Gastrocnemius medialis (tissue), 4 donors: Measurements from ENCODE around the gene GFER. TPM values are rescaled to one million over a fixed set of nuclear protein-coding genes. Genes with fewer than 3 reads are reported as not detected.

Experiments
- ATAC-seq, 2 donors: fragments of 150-250 bp; one replicate each; pipeline ENCODE4 v1.9.1; 2016
- DNase-seq, 2 donors: peaks; one replicate each; pipeline ENCODE4 v3.0.0-alpha.2; 2019
- H3K27ac ChIP-seq, 4 donors: fragments of 200-600 bp; sonication (generic); 1 replicate in 1 of 4; 2 replicates in 3 of 4; pipeline ENCODE4 v1.5.1; 2016 to 2018; ENCODE audit warnings: mild to moderate bottlenecking in 2 of 4, moderate library complexity in 1 of 4
- H3K27me3 ChIP-seq, 3 donors: fragments of 200-600 bp; sonication (generic) in 2 of 3; 1 replicate in 1 of 3; 2 replicates in 2 of 3; pipeline versions ENCODE4 v1.5.1 to v1.6.0; 2016 to 2019; ENCODE audit warnings: mild to moderate bottlenecking in 1 of 3, moderate library complexity in 1 of 3
- H3K36me3 ChIP-seq, 2 donors: fragments of 200-600 bp; sonication (generic) in 1 of 2; one replicate each; pipeline ENCODE4 v1.5.1; 2017 to 2018
- H3K4me1 ChIP-seq, 2 donors: fragments of 200-600 bp; sonication (generic) in 1 of 2; one replicate each; pipeline ENCODE4 v1.5.1; 2016 to 2017; ENCODE audit warnings: mild to moderate bottlenecking in 2 of 2
- H3K4me3 ChIP-seq, 4 donors: fragments of 200-600 bp; sonication (generic) in 3 of 4; 1 replicate in 1 of 4; 2 replicates in 3 of 4; pipeline ENCODE4 v1.5.1; 2016 to 2019; ENCODE audit warnings: mild to moderate bottlenecking in 2 of 4
- H3K9me3 ChIP-seq, 3 donors: fragments of 200-600 bp; sonication (generic) in 2 of 3; 1 replicate in 1 of 3; 2 replicates in 2 of 3; pipeline ENCODE4 v1.5.1; 2016 to 2019
- POLR2A ChIP-seq, 2 donors: fragments of 450-650 bp; IDR thresholded peaks; one replicate each; pipeline ENCODE4 v1.6.1; 2017; ENCODE audit warnings: antibody characterized with exemption in 2 of 2, mild to moderate bottlenecking in 2 of 2, moderate library complexity in 2 of 2
- in situ Hi-C, 4 donors: fragments of 200-750 bp; cut with MboI; loops; one replicate each; pipeline versions ENCODE4 v1.15.0 to v1.8.0; 2017; ENCODE audit warnings: low sequenced_read_pairs in 4 of 4
- intact Hi-C: fragments of 100-400 bp; cut with DNase I; formaldehyde crosslinking; loops from one replicate; pipeline ENCODE4 v1.15.1; 2023; ENCODE audit warnings: low total_unique reads
- total RNA-seq, 4 donors: library from RNA; depleted of rRNA; stranded (reverse); fragments of >200 nt; gene quantifications; one replicate each; pipeline versions ENCODE4 v1.1.0 to v1.2.3, GENCODE V29; 2016
- TF ChIP-seq, protein P1 (sequence below), 5 experiments: fragments of 450-650 bp in 3 of 5; fragments of 200-600 bp in 2 of 5; sonication (generic) in 2 of 5; IDR thresholded peaks in 4 of 5; conservative IDR thresholded peaks in 1 of 5; 1 replicate in 4 of 5; 2 replicates in 1 of 5; pipeline ENCODE4 v1.5.1; 2016 to 2019; ENCODE audit warnings: antibody characterized with exemption in 5 of 5, mild to moderate bottlenecking in 3 of 5, moderate library complexity in 3 of 5

GFER gene
- total RNA-seq, 4 donors from 2014 or later, result 16.3 to 27.0 (median 20.1) TPM

DNA sequence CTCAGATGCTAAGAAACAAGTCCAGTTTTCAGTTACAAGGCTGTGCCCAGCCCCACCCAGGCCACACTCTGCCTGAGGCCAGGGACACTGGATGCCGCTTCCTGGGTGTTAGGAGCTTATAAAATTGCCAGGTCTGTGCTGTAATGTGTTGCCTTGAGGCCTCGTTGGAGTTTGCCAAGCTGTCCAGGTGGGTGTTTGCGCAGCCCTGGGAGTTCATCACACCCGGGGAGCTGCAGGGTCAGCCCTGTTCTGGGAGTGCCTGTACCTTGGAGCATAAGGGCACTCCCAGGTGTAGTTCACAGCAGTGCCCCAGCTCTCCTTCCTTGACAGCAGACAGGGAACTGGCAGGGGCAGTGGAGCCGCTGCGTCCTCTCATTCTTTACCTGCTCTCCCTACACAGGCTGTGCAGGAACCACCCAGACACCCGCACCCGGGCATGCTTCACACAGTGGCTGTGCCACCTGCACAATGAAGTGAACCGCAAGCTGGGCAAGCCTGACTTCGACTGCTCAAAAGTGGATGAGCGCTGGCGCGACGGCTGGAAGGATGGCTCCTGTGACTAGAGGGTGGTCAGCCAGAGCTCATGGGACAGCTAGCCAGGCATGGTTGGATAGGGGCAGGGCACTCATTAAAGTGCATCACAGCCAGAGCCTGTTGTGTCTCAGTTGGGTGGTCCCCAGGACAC, 1.6 kb downstream of the GFER start:
- ATAC-seq (no peak), DNase-seq (no peak)
- H3K4me3 ChIP-seq, result peak overlapping the region in 2 of 4 donors; percentile 74 to 88
- peaks cover 0 to 20% of the 10 kb centered on the region in 2 donors for H3K36me3 ChIP-seq
- in situ Hi-C loops, result no loop called here
- H3K4me1 ChIP-seq, result peaks cover 17 to 18% of the 10 kb centered on the region in 2 donors
- H3K27me3 ChIP-seq, result peaks cover 17 to 22% (median 21%) of the 10 kb centered on the region in 3 donors
- H3K27ac ChIP-seq, result no peak overlapping the region
- H3K9me3 ChIP-seq, result no peaks in the 10 kb centered on the region
- intact Hi-C loops, result loop anchor here (10.0 kb wide), 1 partner anchor 371 kb away; the partner anchor contains the start of genes CRAMP1 and IFT140
- TF ChIP-seq, protein P1, sequence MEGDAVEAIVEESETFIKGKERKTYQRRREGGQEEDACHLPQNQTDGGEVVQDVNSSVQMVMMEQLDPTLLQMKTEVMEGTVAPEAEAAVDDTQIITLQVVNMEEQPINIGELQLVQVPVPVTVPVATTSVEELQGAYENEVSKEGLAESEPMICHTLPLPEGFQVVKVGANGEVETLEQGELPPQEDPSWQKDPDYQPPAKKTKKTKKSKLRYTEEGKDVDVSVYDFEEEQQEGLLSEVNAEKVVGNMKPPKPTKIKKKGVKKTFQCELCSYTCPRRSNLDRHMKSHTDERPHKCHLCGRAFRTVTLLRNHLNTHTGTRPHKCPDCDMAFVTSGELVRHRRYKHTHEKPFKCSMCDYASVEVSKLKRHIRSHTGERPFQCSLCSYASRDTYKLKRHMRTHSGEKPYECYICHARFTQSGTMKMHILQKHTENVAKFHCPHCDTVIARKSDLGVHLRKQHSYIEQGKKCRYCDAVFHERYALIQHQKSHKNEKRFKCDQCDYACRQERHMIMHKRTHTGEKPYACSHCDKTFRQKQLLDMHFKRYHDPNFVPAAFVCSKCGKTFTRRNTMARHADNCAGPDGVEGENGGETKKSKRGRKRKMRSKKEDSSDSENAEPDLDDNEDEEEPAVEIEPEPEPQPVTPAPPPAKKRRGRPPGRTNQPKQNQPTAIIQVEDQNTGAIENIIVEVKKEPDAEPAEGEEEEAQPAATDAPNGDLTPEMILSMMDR (IDR thresholded peaks at IDR 0.05 in 4 of 5, conservative IDR thresholded peaks at IDR 0.05 in 1 of 5), result no peak
- TF ChIP-seq POLR2A (IDR thresholded peaks at IDR 0.05), result no peak

DNA sequence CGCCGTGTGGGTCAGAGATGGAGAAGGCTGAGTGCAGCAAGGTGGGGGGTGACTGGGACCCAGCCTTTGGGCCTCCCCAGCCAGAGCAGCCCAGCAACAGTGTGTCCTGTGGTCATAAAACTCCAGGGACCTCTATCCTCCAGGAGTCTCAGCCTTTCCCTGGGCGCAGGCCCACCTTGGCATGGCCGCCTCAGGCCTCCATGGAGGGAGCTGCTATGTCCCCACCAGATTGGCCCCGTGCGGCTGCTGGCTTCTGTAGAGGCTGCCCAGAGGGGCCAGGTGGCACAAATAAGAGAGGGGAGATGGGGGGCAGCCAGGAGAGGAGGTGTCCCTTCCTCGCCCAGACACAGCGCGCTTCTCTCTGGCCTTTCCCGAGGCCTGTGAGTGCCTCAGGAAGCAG, 3.2 kb downstream of the GFER start:
- in situ Hi-C loops (no loop called here), intact Hi-C loops (loop anchor here (10.0 kb wide), 1 partner anchor 372 kb away; the partner anchor contains the start of genes CRAMP1 and IFT140)
- Histone ChIP-seq H3K27me3 (peaks cover 30 to 35% (median 34%) of the 10 kb centered on the region in 3 donors), H3K36me3 (peaks cover 0 to 20% of the 10 kb centered on the region in 2 donors), H3K27ac (no peak overlapping the region), H3K4me3 (no peak overlapping the region), H3K4me1 (peaks cover 19 to 29% of the 10 kb centered on the region in 2 donors), H3K9me3 (no peaks in the 10 kb centered on the region)
- ATAC-seq (no peak), DNase-seq (no peak)
- TF ChIP-seq, protein P1 (IDR thresholded peaks at IDR 0.05 in 4 of 5, conservative IDR thresholded peaks at IDR 0.05 in 1 of 5), result no peak
- TF ChIP-seq POLR2A (IDR thresholded peaks at IDR 0.05), result no peak

DNA sequence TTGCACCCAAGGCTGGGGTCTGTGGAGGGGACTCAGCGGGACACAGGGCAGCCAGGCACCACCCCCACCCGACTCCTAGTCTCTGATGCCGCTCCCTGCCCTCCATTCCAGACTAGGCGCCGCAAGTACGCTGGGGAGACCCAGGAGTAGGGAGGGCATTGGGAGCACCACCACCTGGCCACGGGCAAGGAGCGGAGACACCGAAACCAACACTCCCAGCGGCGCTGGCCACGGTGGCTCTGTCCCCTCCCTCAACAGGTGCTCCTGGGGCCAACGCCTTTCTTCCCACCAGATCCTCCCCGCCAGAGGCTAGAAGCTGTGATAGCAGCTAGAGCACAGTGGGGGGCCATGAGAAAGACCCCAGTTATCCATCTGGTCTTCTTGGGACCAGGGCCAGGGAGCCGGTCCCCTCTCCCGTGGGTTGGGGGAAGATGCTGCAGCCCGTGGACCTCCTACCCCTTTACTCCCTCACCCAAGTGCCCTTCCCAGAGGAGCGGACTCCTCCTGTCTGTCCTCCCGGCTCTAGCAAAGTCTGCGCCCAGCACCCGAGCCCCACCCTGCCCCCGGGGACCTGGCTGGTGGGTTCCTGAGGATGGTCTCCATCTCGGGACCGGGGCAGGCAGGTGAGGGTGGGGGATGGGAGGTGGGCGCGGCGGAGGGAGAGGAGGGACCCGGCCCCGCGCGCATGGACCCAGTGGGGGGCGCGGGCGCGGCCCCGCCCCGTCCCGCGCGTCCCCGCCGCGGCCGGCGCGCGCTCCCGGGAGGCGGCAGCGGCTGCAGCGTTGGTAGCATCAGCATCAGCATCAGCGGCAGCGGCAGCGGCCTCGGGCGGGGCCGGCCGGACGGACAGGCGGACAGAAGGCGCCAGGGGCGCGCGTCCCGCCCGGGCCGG, 5.5 kb downstream of the GFER start, which contains the start of gene SYNGR3:
Gene SYNGR3 (plus strand): TSS at position 762 of the 892 bp plus-strand sequence. CDS start 133 bp downstream, outside the sequence.
- H3K27me3 ChIP-seq, result peaks cover 30 to 38% (median 34%) of the 10 kb centered on the region in 3 donors
- no peak within 1 kb of the TSS for H3K4me3 ChIP-seq
- in situ Hi-C loops, result no loop called here

DNA sequence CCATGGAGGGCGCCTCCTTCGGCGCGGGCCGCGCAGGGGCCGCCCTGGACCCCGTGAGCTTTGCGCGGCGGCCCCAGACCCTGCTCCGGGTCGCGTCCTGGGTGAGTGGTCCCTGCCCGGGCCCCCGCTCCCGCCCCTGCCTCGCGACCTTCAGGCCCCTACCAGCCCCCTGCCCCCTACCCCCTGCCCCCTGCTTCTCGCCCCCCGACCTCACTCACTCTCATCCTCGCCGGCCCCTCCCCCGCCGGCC, 6.0 kb downstream of the GFER start:
- no peak overlapping the region for H3K27ac ChIP-seq
- in situ Hi-C loops (no loop called here), intact Hi-C loops (no loop called here)
- H3K27me3 ChIP-seq, result peaks cover 30 to 38% (median 34%) of the 10 kb centered on the region in 3 donors
- ATAC-seq, result no peak
- H3K4me3 ChIP-seq, result no peak overlapping the region
- no peak for TF ChIP-seq POLR2A (IDR thresholded peaks at IDR 0.05)
- no peaks in the 10 kb centered on the region for H3K9me3 ChIP-seq
- no peak for DNase-seq
- H3K36me3 ChIP-seq, result peaks cover 0 to 20% of the 10 kb centered on the region in 2 donors
- peaks cover 12 to 21% of the 10 kb centered on the region in 2 donors for H3K4me1 ChIP-seq

More for the DNA sequence above, 5.5 kb downstream of the GFER start, which contains the start of gene SYNGR3:
- Histone ChIP-seq H3K4me1 (peaks cover 16 to 27% of the 10 kb centered on the region in 2 donors), H3K36me3 (peaks cover 0 to 20% of the 10 kb centered on the region in 2 donors), H3K27ac (no peak within 1 kb of the TSS), H3K9me3 (no peaks in the 10 kb centered on the region)
- no peak for TF ChIP-seq POLR2A (IDR thresholded peaks at IDR 0.05)
- TF ChIP-seq, protein P1 (IDR thresholded peaks at IDR 0.05 in 4 of 5, conservative IDR thresholded peaks at IDR 0.05 in 1 of 5), result no peak
- intact Hi-C loops, result loop anchor here (10.0 kb wide), 1 partner anchor 375 kb away; the partner anchor contains the start of genes CRAMP1 and IFT140
- ATAC-seq, result no peak
- DNase-seq, result no peak
